GM19023 (cell line): ENCODE measurements around the gene CDR2.
"Not testable (repeated sequence)": the region's sequence is repeated elsewhere in the genome, so short reads cannot be mapped to it uniquely, and the experiment has no call there.

Experiments
- ATAC-seq: cut with Tn5 transposase; IDR thresholded peaks from one replicate; pipeline ENCODE4 v1.9.1; 2021; ENCODE audit warnings: mild to moderate bottlenecking, moderate library complexity; ENCODE audit not compliant: unreplicated experiment

The CDR2 gene

GRCh38 chr16:22353191-22353919 lies 21.1 kb downstream of the CDR2 start:
- no peak for ATAC-seq

GRCh38 chr16:22352723-22353122 lies 21.7 kb downstream of the CDR2 start:
- ATAC-seq = no peak

GRCh38 chr16:22352140-22352539 lies 22.3 kb downstream of the CDR2 start:
- ATAC-seq = no peak

- not testable (repeated sequence) for ATAC-seq
Measured at GRCh38 chr16:22351017-22351416, 23.4 kb downstream of the CDR2 start.

GRCh38 chr16:22348291-22348690 lies 26.1 kb downstream of the CDR2 start:
- no peak for ATAC-seq

- ATAC-seq = no peak
Measured at GRCh38 chr16:22347100-22347820, 27.2 kb downstream of the CDR2 start.

GRCh38 chr16:22346483-22346882 lies 27.9 kb downstream of the CDR2 start:
- no peak for ATAC-seq

- ATAC-seq = no peak
Measured at GRCh38 chr16:22342082-22342481, 32.3 kb downstream of the CDR2 start.

GRCh38 chr16:22340945-22341344 lies 33.5 kb downstream of the CDR2 start:
- ATAC-seq = no peak

- no peak for ATAC-seq
Measured at GRCh38 chr16:22337849-22338635, 36.4 kb downstream of the CDR2 start.

GRCh38 chr16:22337045-22337444 lies 37.4 kb downstream of the CDR2 start:
- no peak for ATAC-seq

- ATAC-seq = no peak
Measured at GRCh38 chr16:22336581-22336980, 37.8 kb downstream of the CDR2 start.

GRCh38 chr16:22335668-22336246 lies 38.7 kb downstream of the CDR2 start:
- no peak for ATAC-seq

GRCh38 chr16:22333457-22333994 lies 40.9 kb downstream of the CDR2 start:
- ATAC-seq = no peak

- ATAC-seq = no peak
Measured at GRCh38 chr16:22330326-22330725, 44.1 kb downstream of the CDR2 start.

- ATAC-seq = no peak
Measured at GRCh38 chr16:22329199-22329695, 45.2 kb downstream of the CDR2 start.

- ATAC-seq = no peak
Measured at GRCh38 chr16:22328081-22328725, 46.2 kb downstream of the CDR2 start.

GRCh38 chr16:22327446-22327775 lies 47.0 kb downstream of the CDR2 start:
- ATAC-seq = no peak

- ATAC-seq = no peak
Measured at GRCh38 chr16:22326771-22327445, 47.5 kb downstream of the CDR2 start.

- no peak for ATAC-seq
Measured at GRCh38 chr16:22326369-22326652, 48.1 kb downstream of the CDR2 start.
